HG03439 (cell line): ENCODE results near the gene TFCP2L1.
"Not testable (repeated sequence)": the region's sequence is repeated elsewhere in the genome, so short reads cannot be mapped to it uniquely, and the experiment has no call there.

Experiments
- ATAC-seq: cut with Tn5 transposase; IDR thresholded peaks from one replicate; pipeline ENCODE4 v1.9.1; 2021; ENCODE audit warnings: mild to moderate bottlenecking, moderate library complexity; ENCODE audit not compliant: unreplicated experiment

TFCP2L1 gene

DNA sequence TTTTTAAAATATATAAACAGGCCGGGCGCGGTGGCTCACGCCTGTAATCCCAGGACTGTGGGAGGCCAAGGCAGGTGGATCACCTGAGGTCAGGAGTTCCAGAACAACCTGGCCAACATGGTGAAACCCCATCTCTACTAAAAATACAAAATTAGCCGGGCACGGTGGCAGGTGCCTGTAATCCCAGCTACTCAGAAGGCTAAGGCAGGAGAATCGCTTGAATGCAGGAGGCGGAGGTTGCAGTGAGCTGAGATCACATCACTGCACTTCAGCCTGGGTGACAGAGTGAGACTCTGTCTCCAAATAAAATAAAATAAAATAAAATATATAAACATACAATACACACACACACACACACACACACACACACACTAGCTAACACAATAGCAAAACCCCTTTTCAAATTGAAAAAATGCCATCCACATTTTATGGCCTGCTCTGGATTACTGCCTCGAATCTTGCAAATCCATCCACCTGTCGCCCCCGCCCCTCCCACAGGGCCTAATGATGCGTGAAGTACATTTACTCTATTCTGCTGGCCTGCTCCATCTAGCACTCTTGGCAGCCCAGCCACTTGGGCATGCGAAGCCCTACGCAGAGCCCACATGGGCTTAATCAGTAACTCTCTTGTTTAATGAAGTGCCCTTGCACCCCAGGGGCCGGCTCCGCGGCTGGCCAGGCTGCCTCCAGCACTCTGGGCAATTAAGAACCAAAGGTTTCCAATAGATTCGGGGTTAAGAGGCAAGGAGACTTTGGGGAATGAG lies 57.4 kb downstream of the TFCP2L1 start:
- ATAC-seq: not testable (repeated sequence)

DNA sequence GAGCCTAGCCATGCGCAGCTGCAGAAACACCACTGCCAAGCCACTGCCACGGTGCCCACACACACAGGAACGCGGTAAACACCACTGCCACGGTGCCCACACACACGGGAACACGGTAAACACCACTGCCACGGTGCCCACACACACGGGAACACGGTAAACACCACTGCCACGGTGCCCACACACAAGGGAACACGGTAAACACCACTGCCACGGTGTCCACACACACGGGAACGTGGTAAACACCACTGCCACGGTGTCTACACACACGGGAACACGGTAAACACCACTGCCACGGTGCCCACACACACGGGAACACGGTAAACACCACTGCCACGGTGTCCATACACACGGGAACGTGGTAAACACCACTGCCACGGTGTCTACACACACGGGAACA lies 59.3 kb downstream of the TFCP2L1 start:
- not testable (repeated sequence) for ATAC-seq

DNA sequence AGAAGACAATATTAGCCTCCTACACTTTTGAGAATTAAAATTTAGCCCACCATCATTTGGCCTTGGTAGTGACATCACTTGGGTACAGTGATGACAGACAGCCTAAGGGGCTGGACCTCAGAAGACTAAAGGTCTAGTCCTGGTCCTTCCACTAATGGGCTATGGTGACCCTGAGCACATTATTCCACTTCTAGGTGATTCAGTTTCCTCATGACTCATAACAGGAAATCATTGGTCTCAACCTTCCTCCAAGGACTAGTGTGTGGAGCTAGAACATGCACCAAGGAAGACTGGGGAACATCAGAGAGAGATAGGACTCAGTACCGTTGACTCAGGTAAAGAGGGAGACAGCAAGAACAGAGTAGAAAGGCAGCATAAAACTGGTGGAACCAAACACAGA lies 64.0 kb downstream of the TFCP2L1 start:
- no peak for ATAC-seq

GRCh38 chr2:121219866-121220265 lies 65.1 kb downstream of the TFCP2L1 start:
- ATAC-seq: no peak

DNA sequence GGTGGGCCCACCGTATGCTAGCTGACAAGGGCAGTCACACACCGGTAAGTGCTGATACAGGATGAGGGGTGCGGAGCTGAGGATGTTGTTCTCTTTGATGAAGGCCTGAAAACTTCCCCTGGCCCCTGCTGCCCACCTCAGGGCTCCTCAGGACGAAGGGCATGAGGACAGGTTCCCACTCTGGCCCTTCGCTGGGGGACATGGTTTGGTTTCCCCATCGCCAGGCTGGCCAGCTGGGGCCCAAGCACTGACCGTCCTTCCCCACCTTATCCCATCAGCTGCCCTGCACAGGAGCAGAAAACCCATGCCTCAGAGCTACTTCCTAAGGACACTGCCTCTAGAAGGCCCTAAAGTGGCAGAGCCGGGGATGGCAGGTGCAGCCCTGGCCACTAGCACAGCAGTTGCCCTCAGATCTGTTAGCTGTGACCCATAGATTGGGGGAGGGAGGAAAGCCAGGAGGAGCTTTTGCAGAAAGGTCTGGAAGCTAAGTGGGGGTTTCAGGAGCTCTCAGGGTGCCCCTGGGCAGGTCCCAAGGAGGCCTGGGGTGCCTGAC lies 66.5 kb downstream of the TFCP2L1 start:
- ATAC-seq: no peak

- ATAC-seq: no peak
Observed at GRCh38 chr2:121217627-121218026, 67.4 kb downstream of the TFCP2L1 start.

DNA sequence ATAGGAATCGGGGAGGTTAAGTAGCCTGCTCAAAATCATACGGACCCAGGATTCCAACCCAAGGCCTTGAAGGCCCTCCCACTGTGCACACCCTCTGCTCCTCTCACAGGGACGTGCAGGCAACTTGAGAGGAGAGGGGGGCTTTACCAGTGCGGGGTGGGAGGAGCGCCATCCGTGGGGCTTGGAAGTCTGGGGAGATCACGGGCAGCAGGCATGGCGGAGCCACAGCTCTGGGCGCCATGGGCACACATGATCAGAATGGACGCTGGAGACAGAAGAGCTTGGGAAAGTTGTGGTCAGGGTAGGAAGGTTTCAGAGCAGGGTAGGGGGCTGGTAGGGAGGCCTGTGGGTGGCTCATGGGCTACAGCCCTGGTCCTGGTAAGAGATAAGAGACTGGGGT lies 70.7 kb downstream of the TFCP2L1 start:
- no peak for ATAC-seq

- ATAC-seq: no peak
Observed at GRCh38 chr2:121213386-121213785, 71.6 kb downstream of the TFCP2L1 start.

- no peak for ATAC-seq
Observed at GRCh38 chr2:121212661-121213325, 72.2 kb downstream of the TFCP2L1 start.

DNA sequence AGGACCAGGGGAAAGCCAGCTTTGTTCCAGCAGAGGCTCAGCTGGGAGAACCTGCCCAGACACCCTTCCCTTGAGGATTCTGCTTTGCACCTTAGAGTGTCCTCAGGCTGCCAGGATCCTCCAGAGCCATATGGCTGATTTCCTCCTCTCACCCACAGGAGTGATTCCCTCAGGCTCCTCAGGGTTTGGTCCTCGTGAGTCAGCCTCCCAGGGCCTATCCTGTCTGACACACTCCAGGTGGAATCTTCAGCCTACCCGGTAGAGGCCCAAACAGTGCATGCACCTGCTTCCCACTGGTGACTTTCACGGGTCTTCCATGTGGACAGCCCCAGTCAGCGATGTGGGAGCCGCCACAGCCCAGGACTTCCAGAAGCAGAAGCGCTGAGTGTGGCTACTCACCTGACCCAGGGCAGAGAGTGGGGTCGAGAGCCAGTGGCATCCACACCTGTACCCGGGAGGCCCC lies 73.3 kb downstream of the TFCP2L1 start:
- no peak for ATAC-seq

DNA sequence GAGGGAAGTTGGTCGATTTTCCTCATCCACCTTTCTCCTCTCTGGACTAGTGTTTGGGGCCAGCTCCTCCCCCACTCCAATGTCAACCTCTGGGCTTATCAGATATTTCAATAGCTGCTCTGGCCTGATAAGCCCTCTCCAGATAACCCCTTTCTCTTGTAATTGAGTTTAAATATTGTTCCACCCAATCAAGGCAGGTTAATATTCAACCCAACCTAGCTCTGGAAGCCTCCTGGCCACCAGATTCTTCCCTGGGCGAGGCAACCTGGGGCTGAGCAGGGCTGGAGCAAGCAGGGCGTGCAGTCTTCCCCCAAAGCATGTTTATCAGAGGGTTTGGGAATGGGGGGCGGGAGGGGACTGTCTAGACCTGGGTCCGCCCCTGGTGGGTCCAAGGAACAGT lies 73.8 kb downstream of the TFCP2L1 start:
- no peak for ATAC-seq

- no peak for ATAC-seq
Observed at GRCh38 chr2:121210691-121211090, 74.3 kb downstream of the TFCP2L1 start.

- ATAC-seq: no peak
Observed at GRCh38 chr2:121209014-121209610, 75.9 kb downstream of the TFCP2L1 start.

DNA sequence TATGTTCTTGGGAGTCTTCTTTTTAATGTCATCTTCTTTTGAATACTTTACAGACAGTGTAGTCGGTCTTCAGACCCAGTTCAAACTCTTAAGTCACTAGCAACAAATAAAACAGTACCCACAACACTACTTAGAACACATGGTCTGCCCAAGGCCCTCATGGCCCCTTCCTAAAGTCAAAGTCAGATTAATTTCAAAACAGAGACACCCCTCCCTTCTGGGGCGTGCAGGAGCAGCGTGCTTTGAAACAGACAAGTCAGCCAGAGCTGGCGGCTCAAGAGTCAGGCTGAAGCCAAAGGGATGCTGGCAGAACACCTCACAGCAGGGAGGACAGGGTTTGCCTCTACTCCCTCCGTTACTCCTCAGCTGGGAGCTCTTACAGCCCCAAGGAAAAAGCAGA lies 77.5 kb downstream of the TFCP2L1 start:
- no peak for ATAC-seq

- no peak for ATAC-seq
Observed at GRCh38 chr2:121205321-121205942, 79.6 kb downstream of the TFCP2L1 start.

DNA sequence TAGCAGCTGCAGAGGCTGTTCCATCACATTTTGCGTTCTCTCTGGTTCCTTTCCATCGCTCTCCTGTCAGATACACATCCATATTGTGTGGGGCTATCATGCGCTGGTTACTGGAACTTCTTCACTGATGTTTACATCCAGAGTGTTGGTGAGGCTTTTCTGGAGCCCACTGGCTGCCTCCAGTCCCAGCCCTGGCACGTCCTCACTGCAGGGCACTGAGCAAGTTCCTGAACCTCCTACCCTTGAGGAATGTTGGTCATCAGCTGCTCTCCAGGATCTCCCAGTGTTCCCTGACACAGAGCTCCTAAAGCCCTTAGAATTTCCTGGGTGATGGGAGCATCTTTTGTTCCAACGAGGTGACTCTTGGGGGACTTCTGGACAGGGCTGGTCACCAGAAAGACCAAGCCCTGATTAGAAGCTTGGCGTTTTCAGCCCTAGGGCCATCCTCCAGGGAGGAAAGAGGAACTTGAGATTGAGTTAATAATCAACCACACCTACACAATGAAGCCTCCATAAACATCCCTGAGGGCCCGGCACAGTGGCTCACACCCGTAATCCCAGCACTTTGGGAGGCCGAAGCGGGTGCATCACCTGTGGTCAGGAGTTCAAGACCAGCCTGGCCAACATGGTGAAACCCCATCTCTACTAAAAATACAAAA lies 81.3 kb downstream of the TFCP2L1 start:
- ATAC-seq: no peak

- ATAC-seq: no peak
Observed at GRCh38 chr2:121202541-121203310, 82.3 kb downstream of the TFCP2L1 start.

DNA sequence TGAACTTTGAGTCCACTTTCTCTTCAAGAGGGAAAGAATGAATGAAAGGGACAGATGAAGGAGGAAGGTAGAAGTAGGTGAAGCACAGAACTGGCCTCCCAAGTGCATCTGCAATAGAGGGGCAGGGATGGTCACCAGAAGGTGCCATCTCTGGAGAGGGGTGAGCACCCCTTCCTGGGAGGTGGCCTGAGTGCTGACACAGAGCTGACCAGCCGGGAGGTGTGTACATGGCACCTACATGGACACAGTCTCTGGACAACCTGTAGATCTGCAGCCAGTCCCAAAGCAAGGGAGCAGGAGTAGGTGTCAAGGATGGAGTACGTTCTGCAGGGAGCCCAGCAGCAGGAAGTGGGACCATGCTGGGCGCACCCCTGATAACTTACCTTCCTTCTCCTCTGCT lies 83.2 kb downstream of the TFCP2L1 start:
- ATAC-seq: no peak

DNA sequence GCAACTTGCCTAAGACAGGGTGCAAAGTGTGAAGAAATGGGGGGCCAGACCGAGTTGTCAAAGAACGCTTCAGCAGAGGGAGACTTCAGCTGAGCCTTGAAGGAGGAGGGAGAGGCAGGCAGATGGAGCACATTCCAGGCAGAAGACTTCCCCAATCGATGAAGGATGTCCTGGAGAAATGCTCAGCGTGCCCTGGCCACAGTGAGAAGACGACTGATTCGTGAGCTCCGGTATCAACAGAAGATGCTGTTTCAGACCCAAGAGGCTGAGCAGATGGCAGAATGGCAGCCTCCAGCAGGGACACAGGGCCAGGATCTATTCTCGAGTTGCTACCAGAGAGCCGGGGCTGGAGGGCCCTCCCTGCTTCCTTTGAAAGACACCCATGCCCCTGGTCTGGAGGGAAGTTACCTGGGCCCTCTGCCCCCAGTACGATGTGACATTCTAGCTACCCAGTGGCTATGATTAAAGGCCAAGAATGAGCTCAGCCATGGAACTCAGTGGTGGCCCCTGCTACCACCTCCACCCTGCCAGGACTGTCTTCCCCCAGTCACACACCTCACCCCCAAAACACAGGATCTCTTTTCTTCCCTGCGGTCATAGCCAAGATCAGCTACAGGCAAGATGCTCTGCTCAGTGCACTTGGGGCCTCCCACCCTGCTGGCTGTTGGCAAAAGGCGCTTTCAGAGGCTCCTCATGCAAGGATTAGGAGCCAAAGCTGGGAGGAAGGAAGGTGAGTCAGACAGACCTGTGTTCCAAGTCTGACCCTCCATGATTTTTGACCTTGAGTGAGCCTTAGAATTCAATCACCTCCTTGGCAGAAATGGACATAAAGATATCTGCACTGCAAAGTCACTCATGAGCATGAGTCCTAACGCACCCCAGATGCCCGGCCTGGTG lies 84.3 kb downstream of the TFCP2L1 start:
- no peak for ATAC-seq
